Astrocyte (in vitro differentiated cells and primary cell): ENCODE measurements around the gene RNFT2.

Source experiments
- CTCF ChIP-seq: IDR thresholded peaks from 2 replicates; pipeline ENCODE4 v1.5.1; 2011; ENCODE audit warnings: low read depth, mild to moderate bottlenecking, inconsistent platforms, low read length, moderate library complexity; ENCODE audit not compliant: insufficient read depth
- EZH2 ChIP-seq: IDR thresholded peaks from 2 replicates; pipeline ENCODE4 v1.6.1; 2012; ENCODE audit warnings: mild to moderate bottlenecking, low read length, inconsistent platforms; ENCODE audit not compliant: insufficient read depth

GRCh38 chr12:116692605-116693004 lies 45.5 kb upstream of the RNFT2 start:
- no peak for TF ChIP-seq CTCF
- TF ChIP-seq EZH2: no peak
